K562 (cell line): ENCODE measurements around the gene GNS. TPM values are rescaled to one million over a fixed set of nuclear protein-coding genes. Genes with fewer than 3 reads are reported as not detected.

Source experiments
- ATF1 ChIP-seq, 2 experiments: fragments of 450-650 bp in 1 of 2; IDR thresholded peaks; 2 replicates each; pipeline ENCODE4 v1.6.1; 2016; ENCODE audit warnings: missing compliant biosample characterization in 1 of 2, missing genetic modification characterization in 1 of 2
- C11orf30 ChIP-seq: fragments of 450-650 bp; IDR thresholded peaks from 2 replicates; pipeline ENCODE4 v1.6.1; 2016; ENCODE audit warnings: low read depth, mild to moderate bottlenecking
- CBX5 ChIP-seq: IDR thresholded peaks from 2 replicates; pipeline ENCODE4 v1.6.1; 2014; ENCODE audit warnings: low read depth, borderline replicate concordance
- E2F4 ChIP-seq: sonication (generic); formaldehyde crosslinking; IDR thresholded peaks from 2 replicates; pipeline ENCODE4 v1.8.0; 2022; ENCODE audit warnings: mild to moderate bottlenecking, low read depth, missing genetic modification reagents
- HMGN3 ChIP-seq: IDR thresholded peaks from 2 replicates; pipeline ENCODE4 v1.6.1; 2011; ENCODE audit warnings: borderline replicate concordance, low read depth, mild to moderate bottlenecking, mixed read lengths, low read length; ENCODE audit not compliant: insufficient read length; ENCODE audit errors: extremely low read depth
- MITF ChIP-seq: IDR thresholded peaks from 2 replicates; pipeline ENCODE4 v1.6.1; 2014; ENCODE audit warnings: antibody characterized with exemption
- MLLT1 ChIP-seq, 2 experiments: fragments of 450-650 bp; IDR thresholded peaks; 2 replicates each; pipeline ENCODE4 v1.6.1; 2016
- PHB ChIP-seq: fragments of 250-450 bp; sonication (Bioruptor Pico); IDR thresholded peaks from 2 replicates; pipeline ENCODE4 v1.5.0; 2021
- PML ChIP-seq: IDR thresholded peaks from 2 replicates; pipeline ENCODE4 v1.6.1; 2012; ENCODE audit warnings: low read length, inconsistent platforms
- POLR2H ChIP-seq: IDR thresholded peaks from 2 replicates; pipeline ENCODE4 v1.6.1; 2016; ENCODE audit warnings: missing genetic modification characterization, low read depth, mild to moderate bottlenecking, control low read depth, missing compliant biosample characterization, moderate library complexity
- SUPT5H ChIP-seq: fragments of 450-650 bp; IDR thresholded peaks from 2 replicates; pipeline ENCODE4 v1.6.1; 2016
- TAF1 ChIP-seq: IDR thresholded peaks from 2 replicates; pipeline ENCODE4 v1.6.1; 2011; ENCODE audit warnings: mild to moderate bottlenecking, low read length, moderate library complexity; ENCODE audit not compliant: insufficient read depth, control insufficient read depth, severe bottlenecking; ENCODE audit errors: extremely low read depth
- TAF9B ChIP-seq: fragments of 450-650 bp; IDR thresholded peaks from 2 replicates; pipeline ENCODE4 v1.6.1; 2018; ENCODE audit warnings: mild to moderate bottlenecking; ENCODE audit not compliant: partially characterized antibody
- TSHZ1 ChIP-seq: fragments of 250-450 bp; sonication (Bioruptor Pico); IDR thresholded peaks from 2 replicates; pipeline ENCODE4 v1.4.0; 2020; ENCODE audit warnings: mild to moderate bottlenecking, moderate library complexity
- ZFPM2 ChIP-seq: fragments of 250-450 bp; sonication (Bioruptor Pico); IDR thresholded peaks from 2 replicates; pipeline ENCODE4 v1.5.1; 2022; ENCODE audit warnings: mild to moderate bottlenecking
- polyA plus RNA-seq, 8 experiments: library from polyadenylated mRNA; depleted of rRNA in 4 of 8; stranded (reverse) in 5 of 8; unstranded in 3 of 8; fragments of >200 nt; fragmentation: Nextera tagmentation in 2 of 8; fragmentation: Illumina TruSeq in 1 of 8; extraction: Ambion mirVana in 2 of 8; extraction: Trizol in 1 of 8; gene quantifications; 2 replicates each; pipeline versions ENCODE4 v1.2.1 to v1.2.3, GENCODE V29; 2011 to 2014; ENCODE audit warnings: inconsistent platforms in 1 of 8, missing spikeins in 1 of 8
- total RNA-seq, 7 experiments: library from RNA; depleted of rRNA in 6 of 7; stranded (reverse); fragments of >200 nt in 6 of 7; fragmentation: Illumina TruSeq in 2 of 7; extraction: Trizol in 2 of 7; gene quantifications; 2 replicates each; pipeline versions ENCODE4 v1.2.1 to v1.2.3, GENCODE V29; 2011 to 2021; ENCODE audit warnings: low replicate concordance in 1 of 7

Gene GNS
- total and polyA plus RNA-seq, 9 of the 15 experiments (the other 6 are each of a cell fraction or from before 2014, with no cell fraction given) = 4.6 to 30.3 (median 18.9) TPM

GRCh38 chr12:64759035-64759894, at the start of gene GNS (continued):
- TF ChIP-seq MLLT1 (IDR thresholded peaks at IDR 0.05) (no peak), TSHZ1 (no peak), HMGN3 (peak; percentile 38), TAF1 (no peak), PML (no peak; the same call in 1 of the 2 replicates), ZFPM2 (CRISPR knock-in tag) (no peak), PHB (CRISPR knock-in tag) (no peak), POLR2H (peak; percentile 58; the same call in 1 of the 2 replicates), ATF1 (CRISPR knock-in tag; IDR thresholded peaks at IDR 0.05) (no peak), ATF1 (tag; IDR thresholded peaks at IDR 0.05) (peak; percentile 59), E2F4 (CRISPR knock-in tag) (no peak), C11orf30 (peak; percentile 92), CBX5 (no peak), SUPT5H (peak; percentile 67), TAF9B (peak; percentile 43), MITF (peak; percentile 90; the same call in 1 of the 2 replicates)
